ENCODE data around the gene CYLD. TPM values are rescaled to one million over a fixed set of nuclear protein-coding genes. Genes with fewer than 3 reads are reported as not detected.

CYLD gene
- total RNA-seq, 1 experiment from 2014 or later: 10.1 TPM

DNA sequence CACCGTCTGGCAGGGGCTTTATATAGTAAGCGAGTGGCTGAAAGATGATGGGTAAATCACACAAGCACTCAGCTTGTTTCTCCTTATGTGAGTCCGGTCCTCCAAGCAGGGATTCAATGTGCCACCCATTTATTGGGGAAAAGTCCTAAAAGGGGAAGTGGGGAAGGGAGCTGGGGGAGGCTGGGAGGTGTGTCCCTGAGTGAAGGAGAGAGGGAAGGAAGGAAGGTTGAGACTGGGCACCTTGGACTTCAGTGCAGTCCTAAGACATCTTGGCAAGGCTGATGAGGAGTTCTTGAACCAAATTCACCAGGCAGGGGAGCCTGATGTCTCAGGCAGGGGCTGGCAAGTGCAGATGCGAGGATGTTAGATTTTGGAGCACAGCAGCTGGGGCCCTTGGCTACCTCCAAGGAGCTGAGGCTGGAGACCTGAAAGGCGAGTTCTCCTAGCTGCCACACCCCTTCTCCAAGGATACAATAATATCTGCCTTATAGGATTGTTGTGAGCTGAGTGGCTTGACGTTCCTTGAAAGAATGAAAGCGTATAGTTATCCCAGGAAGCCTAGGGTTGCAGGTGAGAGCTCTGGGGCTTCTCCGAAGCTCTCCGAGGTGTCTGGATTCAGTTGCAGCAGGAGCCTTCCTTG lies 23.0 kb upstream of the CYLD start:
- DNase-seq (ENCODE audit: low read depth, low spot score) (no peak), ATAC-seq (no peak)
- in situ Hi-C loops (cut with HindIII; ENCODE audit: low pct_unique_long_range_greater_than_20kb, low sequenced_read_pairs) (no loop called here), intact Hi-C loops (cut with micrococcal nuclease; ENCODE audit: unreplicated experiment) (no loop called here)
- no peaks in the 10 kb centered on the region for H3K9me3 ChIP-seq (ENCODE audit: control insufficient read depth, insufficient read depth, low read depth, low read length)
- H3K27ac ChIP-seq (ENCODE audit: low read length): no peak overlapping the region
- H3K4me3 ChIP-seq (ENCODE audit: low read depth in 2 of 2, low read length in 2 of 2): no peak overlapping the region
- no peaks in the 10 kb centered on the region for H3K36me3 ChIP-seq (ENCODE audit: control insufficient read depth, insufficient read depth, low read length)
- ChIA-PET POLR2A (no interaction called here), CTCF (no interaction called here)
- no peaks in the 10 kb centered on the region for H3K27me3 ChIP-seq (ENCODE audit: control insufficient read depth, insufficient read depth, low read length)
- no peaks in the 10 kb centered on the region for H3K4me1 ChIP-seq (ENCODE audit: control insufficient read depth, insufficient read depth, low read length)
- no TSS peak for BruUV-seq (replicated peaks)
- TF ChIP-seq, protein P1, sequence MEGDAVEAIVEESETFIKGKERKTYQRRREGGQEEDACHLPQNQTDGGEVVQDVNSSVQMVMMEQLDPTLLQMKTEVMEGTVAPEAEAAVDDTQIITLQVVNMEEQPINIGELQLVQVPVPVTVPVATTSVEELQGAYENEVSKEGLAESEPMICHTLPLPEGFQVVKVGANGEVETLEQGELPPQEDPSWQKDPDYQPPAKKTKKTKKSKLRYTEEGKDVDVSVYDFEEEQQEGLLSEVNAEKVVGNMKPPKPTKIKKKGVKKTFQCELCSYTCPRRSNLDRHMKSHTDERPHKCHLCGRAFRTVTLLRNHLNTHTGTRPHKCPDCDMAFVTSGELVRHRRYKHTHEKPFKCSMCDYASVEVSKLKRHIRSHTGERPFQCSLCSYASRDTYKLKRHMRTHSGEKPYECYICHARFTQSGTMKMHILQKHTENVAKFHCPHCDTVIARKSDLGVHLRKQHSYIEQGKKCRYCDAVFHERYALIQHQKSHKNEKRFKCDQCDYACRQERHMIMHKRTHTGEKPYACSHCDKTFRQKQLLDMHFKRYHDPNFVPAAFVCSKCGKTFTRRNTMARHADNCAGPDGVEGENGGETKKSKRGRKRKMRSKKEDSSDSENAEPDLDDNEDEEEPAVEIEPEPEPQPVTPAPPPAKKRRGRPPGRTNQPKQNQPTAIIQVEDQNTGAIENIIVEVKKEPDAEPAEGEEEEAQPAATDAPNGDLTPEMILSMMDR (IDR thresholded peaks at IDR 0.05): no peak
- TF ChIP-seq TCF7L2 (IDR thresholded peaks at IDR 0.05; ENCODE audit: low read depth, low read length) (no peak), POLR2AphosphoS5 (IDR thresholded peaks at IDR 0.05; ENCODE audit: low read depth, low read length) (no peak), SIN3A (IDR thresholded peaks at IDR 0.05; ENCODE audit: borderline replicate concordance, insufficient read depth, low read depth, low read length) (no peak)
- TF ChIP-seq, protein P2, sequence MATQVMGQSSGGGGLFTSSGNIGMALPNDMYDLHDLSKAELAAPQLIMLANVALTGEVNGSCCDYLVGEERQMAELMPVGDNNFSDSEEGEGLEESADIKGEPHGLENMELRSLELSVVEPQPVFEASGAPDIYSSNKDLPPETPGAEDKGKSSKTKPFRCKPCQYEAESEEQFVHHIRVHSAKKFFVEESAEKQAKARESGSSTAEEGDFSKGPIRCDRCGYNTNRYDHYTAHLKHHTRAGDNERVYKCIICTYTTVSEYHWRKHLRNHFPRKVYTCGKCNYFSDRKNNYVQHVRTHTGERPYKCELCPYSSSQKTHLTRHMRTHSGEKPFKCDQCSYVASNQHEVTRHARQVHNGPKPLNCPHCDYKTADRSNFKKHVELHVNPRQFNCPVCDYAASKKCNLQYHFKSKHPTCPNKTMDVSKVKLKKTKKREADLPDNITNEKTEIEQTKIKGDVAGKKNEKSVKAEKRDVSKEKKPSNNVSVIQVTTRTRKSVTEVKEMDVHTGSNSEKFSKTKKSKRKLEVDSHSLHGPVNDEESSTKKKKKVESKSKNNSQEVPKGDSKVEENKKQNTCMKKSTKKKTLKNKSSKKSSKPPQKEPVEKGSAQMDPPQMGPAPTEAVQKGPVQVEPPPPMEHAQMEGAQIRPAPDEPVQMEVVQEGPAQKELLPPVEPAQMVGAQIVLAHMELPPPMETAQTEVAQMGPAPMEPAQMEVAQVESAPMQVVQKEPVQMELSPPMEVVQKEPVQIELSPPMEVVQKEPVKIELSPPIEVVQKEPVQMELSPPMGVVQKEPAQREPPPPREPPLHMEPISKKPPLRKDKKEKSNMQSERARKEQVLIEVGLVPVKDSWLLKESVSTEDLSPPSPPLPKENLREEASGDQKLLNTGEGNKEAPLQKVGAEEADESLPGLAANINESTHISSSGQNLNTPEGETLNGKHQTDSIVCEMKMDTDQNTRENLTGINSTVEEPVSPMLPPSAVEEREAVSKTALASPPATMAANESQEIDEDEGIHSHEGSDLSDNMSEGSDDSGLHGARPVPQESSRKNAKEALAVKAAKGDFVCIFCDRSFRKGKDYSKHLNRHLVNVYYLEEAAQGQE (IDR thresholded peaks at IDR 0.05; ENCODE audit: insufficient read depth in 1 of 2, low read depth in 2 of 2, low read length in 1 of 2): no peak

GRCh38 chr16:50719401-50720337 lies 22.2 kb upstream of the CYLD start:
- Histone ChIP-seq H3K27me3 (ENCODE audit: control insufficient read depth, insufficient read depth, low read length) (no peaks in the 10 kb centered on the region), H3K4me1 (ENCODE audit: control insufficient read depth, insufficient read depth, low read length) (no peaks in the 10 kb centered on the region), H3K4me3 (ENCODE audit: low read depth in 2 of 2, low read length in 2 of 2) (no peak overlapping the region), H3K36me3 (ENCODE audit: control insufficient read depth, insufficient read depth, low read length) (no peaks in the 10 kb centered on the region), H3K27ac (ENCODE audit: low read length) (no peak overlapping the region), H3K9me3 (ENCODE audit: control insufficient read depth, insufficient read depth, low read depth, low read length) (no peaks in the 10 kb centered on the region)
- in situ Hi-C loops (cut with HindIII; ENCODE audit: low pct_unique_long_range_greater_than_20kb, low sequenced_read_pairs) (no loop called here), intact Hi-C loops (cut with micrococcal nuclease; ENCODE audit: unreplicated experiment) (no loop called here)
- TF ChIP-seq, protein P1 (IDR thresholded peaks at IDR 0.05): no peak
- no peak for TF ChIP-seq POLR2AphosphoS5 (IDR thresholded peaks at IDR 0.05; ENCODE audit: low read depth, low read length)
- TF ChIP-seq, protein P2 (IDR thresholded peaks at IDR 0.05; ENCODE audit: insufficient read depth in 1 of 2, low read depth in 2 of 2, low read length in 1 of 2): no peak
- TF ChIP-seq SIN3A (IDR thresholded peaks at IDR 0.05; ENCODE audit: borderline replicate concordance, insufficient read depth, low read depth, low read length): no peak
- no peak for TF ChIP-seq TCF7L2 (IDR thresholded peaks at IDR 0.05; ENCODE audit: low read depth, low read length)
- BruUV-seq (replicated peaks): no TSS peak
- DNase-seq (ENCODE audit: low read depth, low spot score) (no peak), ATAC-seq (no peak)
- POLR2A ChIA-PET: no interaction called here
- CTCF ChIA-PET: no interaction called here

All from Panc1 (cell line).